ENCODE results near the gene SHB. TPM values are rescaled to one million over a fixed set of nuclear protein-coding genes. Genes with fewer than 3 reads are reported as not detected.

Gene SHB
- total and polyA plus RNA-seq, 2 of the 13 experiments (the other 11 are each of a cell fraction or from before 2014, with no cell fraction given): 19.4 to 20.7 TPM

- Histone ChIP-seq H3K4me1 (ENCODE audit: insufficient read depth, low read length) (peaks cover 16% of the 10 kb centered on the region), H2AFZ (ENCODE audit: low read length) (no peak overlapping the region), H3K27ac (ENCODE audit: extremely low read length, insufficient read depth, low read length) (no peak overlapping the region), H3K36me3 (replicated peaks in 1 of 2; ENCODE audit: control insufficient read depth in 1 of 2, insufficient read depth in 2 of 2, low read length in 2 of 2) (peaks cover 41 to 89% of the 10 kb centered on the region in 2 experiments), H3K27me3 (ENCODE audit: control insufficient read depth in 1 of 2, insufficient read depth in 2 of 2, low read length in 2 of 2) (no peaks in the 10 kb centered on the region), H4K20me1 (ENCODE audit: insufficient read depth, low read length) (peaks cover 43% of the 10 kb centered on the region; the same call in 1 of the 2 replicates), H3K9ac (ENCODE audit: insufficient read depth, low read depth, low read length) (no peak overlapping the region), H3K79me2 (ENCODE audit: insufficient read depth, low read length) (peaks cover 9% of the 10 kb centered on the region), H3K4me2 (ENCODE audit: low read depth, low read length) (no peak overlapping the region), H3K9me3 (ENCODE audit: low read length) (no peaks in the 10 kb centered on the region), H3K4me3 (replicated peaks in 1 of 3; ENCODE audit: insufficient read depth in 1 of 3, low read depth in 2 of 3, low read length in 3 of 3) (no peak overlapping the region)
- 96% methylated on average over 15 of the region's 15 CpGs for WGBS (ENCODE audit: low lambda C conversion rate)
- BruUV-seq (replicated peaks): no TSS peak
- ATAC-seq (no peak), DNase-seq (ENCODE audit: low spot score) (no peak), FAIRE-seq (no peak)
- intact Hi-C loops (cut with micrococcal nuclease; ENCODE audit: unreplicated experiment) (no loop called here), in situ Hi-C loops (cut with HindIII; ENCODE audit: extremely low pct_ligation_motif_present, low pct_unique_long_range_greater_than_20kb) (no loop called here)
- ChIA-PET CTCF (ENCODE audit: low intra/inter-chr PET ratio, low total read pairs) (no interaction called here), POLR2A (no interaction called here)
- TF ChIP-seq ZNF260 (CRISPR knock-in tag; IDR thresholded peaks at IDR 0.05; ENCODE audit: borderline replicate concordance, low read depth): no peak
- no peak for TF ChIP-seq BCLAF1 (IDR thresholded peaks at IDR 0.05)
- TF ChIP-seq ZNF431 (CRISPR knock-in tag; IDR thresholded peaks at IDR 0.05; ENCODE audit: borderline replicate concordance, low read depth): no peak
- TF ChIP-seq UBTF (CRISPR knock-in tag; IDR thresholded peaks at IDR 0.05): no peak
- peak; percentile 16 for TF ChIP-seq RBM22 (optimal IDR thresholded peaks at IDR 0.05; ENCODE audit: low read length)
Measured at GRCh38 chr9:37925786-37926736, 143.0 kb downstream of the SHB start.

All from HepG2 (cell line).